GF-D8 (cell line): ENCODE measurements around the gene MNX1.

Experiments used
- DNase-seq: peaks from one replicate; lab custom pipeline; 2025; lab: John Stamatoyannopoulos, UW

MNX1 gene

DNA sequence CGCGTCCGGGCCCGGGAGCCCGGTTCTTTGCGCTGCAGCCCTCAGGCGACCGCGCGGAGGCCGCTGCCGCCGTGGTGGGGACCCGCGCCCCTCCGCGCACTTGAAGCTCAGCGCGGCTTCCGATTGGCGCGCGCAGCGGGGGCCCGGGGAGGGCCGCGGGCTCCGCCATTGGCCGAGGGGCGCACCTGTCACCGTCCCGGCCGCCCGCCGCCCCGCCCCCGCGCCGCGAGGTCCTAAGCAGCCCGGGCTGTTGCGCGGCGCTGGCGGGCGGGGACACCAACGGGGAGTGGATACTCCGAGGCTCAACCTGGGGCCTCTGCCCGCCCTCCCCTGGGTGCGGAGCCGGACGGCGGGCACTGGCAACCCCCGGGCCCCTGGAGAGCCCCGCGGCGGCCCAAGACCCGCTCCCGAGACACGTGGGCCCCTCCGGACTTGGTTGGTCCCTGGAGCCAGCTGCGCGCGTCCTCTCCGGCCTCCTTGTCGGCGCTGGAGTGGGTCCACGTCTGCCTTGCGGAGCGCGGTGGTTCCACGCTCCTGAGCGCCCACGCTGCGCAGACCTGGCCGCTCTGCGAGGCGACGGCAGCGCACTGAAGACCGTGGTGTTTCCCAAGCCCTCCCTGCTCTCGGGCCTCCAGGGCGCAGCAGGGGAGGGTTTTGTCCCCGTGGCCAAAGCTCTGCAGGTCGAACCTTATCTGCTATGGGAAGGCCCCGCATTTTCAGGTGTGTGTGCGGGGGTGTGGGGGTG lies at the start of gene MNX1:
Gene MNX1, minus strand, starts transcription at position 76 of the 745 bp plus-strand sequence. CDS start 313 bp downstream, outside the sequence.
- no peak for DNase-seq

DNA sequence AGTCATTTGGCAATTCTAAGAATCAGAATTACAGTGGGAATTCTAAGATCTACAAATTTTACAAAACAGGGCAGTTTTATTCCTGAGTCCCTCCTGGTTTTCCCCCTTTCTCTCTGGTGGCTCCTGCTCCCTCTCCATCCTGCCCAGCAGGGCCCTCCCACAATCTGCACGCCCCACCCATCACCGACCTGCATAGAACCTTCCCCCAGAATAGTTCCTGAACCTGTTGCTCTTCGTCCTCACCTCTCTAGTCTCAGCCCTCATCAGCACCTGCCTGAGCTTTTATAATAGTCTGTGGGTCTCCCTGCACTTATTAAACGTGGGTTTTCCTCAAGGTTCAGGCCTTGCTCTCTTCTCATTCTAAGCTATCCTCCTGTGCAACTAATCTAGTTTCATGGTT lies 49.1 kb upstream of the MNX1 start:
- DNase-seq: no peak

GRCh38 chr7:157058701-157059100 lies 48.2 kb upstream of the MNX1 start:
- no peak for DNase-seq

DNA sequence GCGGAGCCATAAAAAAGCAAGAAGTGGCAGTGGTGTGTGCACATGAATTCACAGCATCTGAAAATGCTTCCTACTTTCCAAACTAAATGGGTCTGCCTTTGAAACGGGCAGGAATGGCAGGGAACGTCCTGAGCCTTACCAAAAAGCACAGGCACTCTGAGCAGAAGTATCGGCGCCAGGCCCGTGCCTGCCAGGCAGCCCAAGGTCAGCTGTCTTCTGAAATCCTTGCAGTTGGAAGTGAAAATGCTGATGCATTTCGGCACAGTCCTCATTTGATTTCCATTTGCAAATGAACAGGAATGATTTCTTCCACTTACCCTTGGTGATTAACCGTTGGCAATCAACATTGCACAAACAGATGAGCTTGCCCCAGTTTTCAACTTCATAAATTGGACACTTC lies 47.6 kb upstream of the MNX1 start:
- DNase-seq: no peak

DNA sequence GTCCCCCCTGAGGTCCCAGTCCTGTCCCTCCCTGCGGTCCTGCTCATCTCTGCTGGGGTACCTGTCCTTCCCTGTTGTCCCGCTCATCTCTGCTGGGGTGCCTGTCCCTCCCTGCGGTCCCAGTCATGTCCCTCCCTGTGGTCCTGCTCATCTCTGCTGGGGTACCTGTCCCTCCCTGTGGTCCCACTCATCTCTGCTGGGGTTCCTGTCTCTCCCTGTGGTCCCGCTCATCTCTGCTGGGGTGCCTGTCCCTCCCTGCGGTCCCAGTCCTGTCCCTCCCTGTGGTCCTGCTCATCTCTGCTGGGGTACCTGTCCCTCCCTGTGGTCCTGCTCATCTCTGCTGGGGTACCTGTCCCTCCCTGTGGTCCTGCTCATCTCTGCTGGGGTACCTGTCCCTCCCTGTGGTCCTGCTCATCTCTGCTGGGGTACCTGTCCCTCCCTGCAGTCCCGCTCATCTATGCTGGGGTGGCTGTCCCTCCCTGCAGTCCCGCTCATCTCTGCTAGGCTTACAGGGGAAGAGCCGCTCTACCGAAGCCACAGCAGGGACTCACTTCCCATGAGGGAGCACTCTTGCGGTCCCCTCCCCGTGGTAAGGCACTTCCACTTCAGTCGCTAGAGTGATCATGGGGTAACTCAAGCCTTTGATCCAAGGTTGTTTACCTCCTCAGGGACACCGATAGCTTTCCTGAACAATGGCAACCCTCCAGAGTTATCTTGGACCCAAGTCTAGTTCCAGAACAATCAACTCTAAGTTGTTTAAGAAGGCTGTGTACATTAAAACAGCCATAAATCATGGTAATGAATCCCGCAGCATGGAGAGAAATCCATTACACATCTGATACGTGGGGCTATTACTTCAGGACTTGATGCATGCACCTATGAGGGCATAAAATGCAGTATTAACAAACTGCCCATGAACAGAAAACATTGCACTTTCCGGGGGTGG lies 46.8 kb upstream of the MNX1 start:
- DNase-seq: no peak

DNA sequence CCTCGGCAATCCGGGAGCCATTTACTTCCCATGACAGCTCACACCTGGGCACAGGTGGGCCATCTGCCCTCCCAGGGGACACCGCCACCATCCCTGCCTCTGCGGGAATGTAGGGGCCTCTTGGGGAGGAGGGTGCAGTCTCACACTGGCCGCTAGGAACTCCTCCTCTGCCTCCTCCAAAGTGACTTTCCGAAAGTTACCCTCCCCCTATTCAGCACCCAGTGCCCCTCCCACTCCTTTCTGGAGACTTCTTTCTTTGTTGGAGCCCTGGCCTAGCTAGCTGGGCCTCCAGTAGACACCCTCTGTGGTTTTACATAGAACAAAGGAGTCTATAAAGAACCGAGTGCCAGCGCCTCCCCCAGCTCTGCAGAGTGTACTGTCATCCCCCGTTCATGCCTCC lies 45.8 kb upstream of the MNX1 start:
- no peak for DNase-seq

DNA sequence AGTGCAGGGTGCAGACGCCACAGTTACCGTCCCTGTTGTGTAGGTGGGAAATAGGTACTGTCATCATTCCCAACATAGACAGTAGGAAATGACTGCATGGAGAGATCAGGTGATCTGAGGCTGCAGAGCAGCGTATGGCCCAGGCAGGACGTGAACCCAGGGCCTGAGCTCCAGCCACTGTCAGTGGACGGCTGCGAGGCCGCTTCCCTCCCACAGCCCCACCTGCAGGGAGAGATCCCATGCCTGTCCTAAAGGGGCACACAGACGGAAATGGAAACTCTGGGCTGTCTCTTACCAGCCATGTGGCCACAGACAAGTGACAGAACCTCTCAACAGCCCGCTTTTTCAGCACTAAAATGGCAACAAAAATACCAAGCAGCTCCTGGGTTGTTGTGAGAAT lies 44.5 kb upstream of the MNX1 start:
- no peak for DNase-seq

GRCh38 chr7:157053118-157053517 lies 42.7 kb upstream of the MNX1 start:
- DNase-seq: no peak

- DNase-seq: no peak
Observed at GRCh38 chr7:157047148-157047547, 36.7 kb upstream of the MNX1 start.

DNA sequence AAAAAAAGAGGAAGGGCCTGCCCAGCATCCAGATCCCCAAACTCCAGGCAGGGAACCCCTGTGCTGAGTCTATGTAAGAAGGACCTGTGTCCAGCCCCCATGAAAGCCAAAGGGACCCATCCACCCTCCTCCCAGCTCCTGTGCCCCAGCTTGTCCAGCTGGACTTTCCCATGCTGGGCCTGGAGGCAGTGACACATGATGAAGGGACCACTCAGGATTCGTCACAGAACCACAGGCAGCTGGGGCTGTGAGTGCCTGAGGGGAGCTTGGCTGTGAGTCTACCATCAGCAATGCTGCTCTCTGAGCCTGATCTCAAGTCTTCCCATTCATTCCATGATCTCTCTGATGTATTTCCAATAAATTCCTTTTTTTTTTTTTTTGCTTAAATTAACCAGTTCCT lies 36.2 kb upstream of the MNX1 start:
- DNase-seq: no peak

DNA sequence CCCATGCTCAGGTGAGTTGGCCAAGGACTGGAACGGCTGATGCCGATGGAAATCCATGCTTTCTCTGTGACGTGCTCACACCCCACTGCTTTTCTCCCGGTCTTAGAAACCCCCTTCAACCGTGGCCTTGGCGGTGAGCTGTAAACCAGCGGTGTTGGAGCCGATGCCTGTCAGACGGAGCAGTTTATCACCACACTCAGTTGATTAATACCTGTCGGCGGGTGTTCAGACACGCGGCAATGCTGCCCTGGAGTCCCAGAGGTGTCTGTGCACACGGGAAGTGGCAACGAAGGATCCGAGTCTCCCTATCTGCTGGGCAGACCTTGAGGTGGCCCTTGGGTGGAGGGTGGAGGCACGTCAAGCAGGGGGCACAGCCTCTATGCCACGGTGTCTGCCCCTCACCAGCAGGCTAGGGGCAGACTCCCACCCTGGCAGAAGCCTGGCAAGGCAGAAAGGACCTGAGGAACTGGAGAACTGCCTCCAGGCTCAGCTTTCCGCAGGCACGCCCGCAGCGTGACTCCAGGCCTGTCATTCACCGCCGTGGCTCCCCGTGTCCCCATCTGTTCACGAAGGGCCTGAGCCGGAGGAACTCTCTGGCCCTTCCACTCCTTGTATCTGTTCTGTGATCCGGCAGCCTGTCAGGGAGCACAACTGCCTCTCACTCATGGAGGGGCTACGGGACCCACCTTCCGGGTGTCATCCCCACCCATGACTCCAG lies 34.6 kb upstream of the MNX1 start:
- DNase-seq: no peak

DNA sequence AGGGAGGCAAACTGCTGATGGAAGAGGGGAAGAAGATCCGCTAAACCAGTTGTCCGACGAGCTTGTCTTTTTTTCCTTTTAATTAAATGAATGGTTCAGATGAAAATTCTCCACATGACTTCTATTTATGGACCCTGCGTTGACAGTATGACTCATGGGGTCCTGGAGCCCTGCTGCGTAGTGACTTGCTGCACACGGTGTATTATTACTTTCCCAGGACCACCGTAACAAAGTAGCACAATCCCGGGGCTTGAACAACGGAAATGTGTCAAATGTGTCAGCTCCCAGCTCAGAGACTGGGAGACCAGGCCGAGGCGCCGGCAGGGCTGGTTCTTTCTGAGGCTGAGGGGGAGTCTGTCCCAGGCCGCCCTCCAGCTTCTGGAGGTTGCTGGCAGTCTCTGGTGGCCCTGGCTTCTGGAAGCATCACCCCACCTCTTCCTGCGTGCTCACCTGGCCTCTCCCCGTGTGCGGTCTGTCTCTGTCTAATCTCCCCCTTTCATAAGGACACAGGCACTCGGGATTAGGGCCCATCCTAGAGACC lies 33.8 kb upstream of the MNX1 start:
- no peak for DNase-seq

DNA sequence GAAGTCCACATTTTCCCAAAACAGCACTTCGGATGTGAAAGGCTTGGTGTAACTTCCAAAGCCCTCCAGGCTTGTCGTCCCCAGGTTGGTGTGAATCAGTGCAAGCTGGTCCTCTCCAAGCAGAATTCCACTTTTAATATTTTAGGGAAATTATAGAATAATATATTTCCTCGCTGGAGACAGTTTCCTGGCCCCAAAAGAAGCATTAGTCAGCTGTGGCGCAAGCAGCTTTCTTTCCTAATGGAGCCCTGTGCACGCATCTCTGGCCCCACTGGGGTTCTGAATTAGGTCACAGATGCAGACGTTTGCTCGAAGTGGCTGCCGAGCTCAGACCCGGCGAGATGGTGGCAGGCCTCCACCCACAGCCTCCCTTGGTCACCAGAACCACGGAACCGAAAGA lies 33.3 kb upstream of the MNX1 start:
- no peak for DNase-seq

GRCh38 chr7:157041514-157042277 lies 31.2 kb upstream of the MNX1 start:
- DNase-seq: no peak

GRCh38 chr7:157041004-157041403 lies 30.5 kb upstream of the MNX1 start:
- DNase-seq: no peak

DNA sequence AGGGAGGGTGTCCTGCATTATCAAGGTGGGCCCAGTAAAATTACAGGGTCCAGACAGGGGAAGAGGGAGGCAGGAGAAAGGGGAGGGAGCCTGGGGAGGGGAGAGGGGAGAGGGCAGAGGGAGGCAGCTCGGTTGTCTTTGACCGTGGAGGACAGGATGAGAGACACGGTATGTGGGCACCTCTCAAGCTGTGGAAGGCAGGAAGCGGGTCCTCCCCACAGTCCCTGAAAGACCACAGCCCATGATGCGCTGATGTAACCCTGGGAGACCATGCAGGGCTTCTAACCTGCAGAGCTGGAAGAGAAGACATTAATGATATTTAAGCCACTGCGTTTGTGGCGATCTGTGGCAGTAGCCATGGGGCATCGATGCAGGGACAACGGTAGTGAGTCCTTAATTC lies 27.2 kb upstream of the MNX1 start:
- no peak for DNase-seq

DNA sequence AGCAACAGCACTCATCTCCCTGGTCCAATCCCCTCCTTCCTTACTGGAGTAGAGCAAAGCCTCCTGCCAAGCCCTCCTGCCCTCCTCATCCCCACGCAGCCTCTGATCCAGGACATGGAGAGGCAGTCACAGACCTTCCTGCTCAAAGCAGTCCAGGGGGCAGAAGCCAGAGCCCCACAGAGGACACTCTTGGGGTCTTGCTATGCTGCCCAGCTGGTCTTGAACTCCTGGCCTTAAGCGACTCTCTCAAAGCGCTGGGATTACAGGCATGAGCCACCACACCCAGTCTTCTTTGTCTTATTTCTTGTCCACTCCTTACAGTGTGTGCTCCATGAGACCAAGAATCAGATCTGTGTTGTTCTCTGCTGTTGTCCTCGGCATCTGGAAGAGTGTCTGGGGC lies 26.6 kb upstream of the MNX1 start:
- DNase-seq: no peak

GRCh38 chr7:157035979-157036378 lies 25.5 kb upstream of the MNX1 start:
- no peak for DNase-seq

- no peak for DNase-seq
Observed at GRCh38 chr7:157035302-157035701, 24.8 kb upstream of the MNX1 start.

- DNase-seq: no peak
Observed at GRCh38 chr7:157033483-157034473, 23.3 kb upstream of the MNX1 start.
